Erythroblast (primary cell): Measurements from ENCODE around the gene BRD4.

Experiments used
- GATA1 ChIP-seq: IDR thresholded peaks from 2 replicates; pipeline ENCODE4 v1.6.1; 2011; ENCODE audit warnings: low read depth, mild to moderate bottlenecking, control low read depth, low read length, moderate library complexity
- POLR2A ChIP-seq: IDR thresholded peaks from 2 replicates; pipeline ENCODE4 v1.6.1; 2011; ENCODE audit warnings: mild to moderate bottlenecking, low read length

DNA sequence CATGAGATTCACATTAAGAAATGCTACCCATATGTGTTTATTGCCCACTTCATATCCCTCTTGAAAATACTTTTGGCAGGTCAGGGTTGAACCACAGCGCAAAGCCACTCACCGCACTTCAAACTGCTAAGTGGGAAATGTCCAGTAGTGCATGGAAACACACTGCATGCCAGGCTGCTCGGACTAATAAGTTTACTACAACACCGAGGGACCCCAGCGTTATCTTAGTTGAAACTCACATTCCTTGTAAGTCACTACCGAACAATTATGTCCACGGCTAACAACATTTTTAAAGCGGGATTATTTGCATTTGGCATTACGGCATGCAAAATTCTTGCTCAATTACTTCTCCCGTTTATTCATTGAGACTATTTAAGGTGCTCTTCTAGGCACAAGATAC, 4.0 kb downstream of the BRD4 start:
- no peak for TF ChIP-seq POLR2A
- TF ChIP-seq GATA1 = no peak
